HCT116 (cell line): Measurements from ENCODE around the gene MTMR10.

Experiments
- JUND ChIP-seq: IDR thresholded peaks from 2 replicates; pipeline ENCODE4 v1.6.1; 2012
- POLR2A ChIP-seq: IDR thresholded peaks from 2 replicates; pipeline ENCODE4 v1.7.0; 2011; ENCODE audit warnings: borderline replicate concordance; ENCODE audit not compliant: insufficient read depth, insufficient read length; ENCODE audit errors: extremely low read depth
- TF ChIP-seq, protein P1 (sequence below), 3 experiments: fragments of 200-600 bp in 1 of 3; sonication (generic) in 1 of 3; IDR thresholded peaks in 2 of 3; conservative IDR thresholded peaks in 1 of 3; 2 replicates each; pipeline ENCODE4 v1.5.1; 2012 to 2017; ENCODE audit warnings: low read depth in 2 of 3, low read length in 2 of 3, antibody characterized with exemption in 1 of 3, borderline replicate concordance in 1 of 3, control low read depth in 1 of 3, mild to moderate bottlenecking in 1 of 3, mixed read lengths in 1 of 3, mixed run types in 1 of 3, moderate library complexity in 1 of 3; ENCODE audit not compliant: insufficient read depth in 1 of 3

DNA sequence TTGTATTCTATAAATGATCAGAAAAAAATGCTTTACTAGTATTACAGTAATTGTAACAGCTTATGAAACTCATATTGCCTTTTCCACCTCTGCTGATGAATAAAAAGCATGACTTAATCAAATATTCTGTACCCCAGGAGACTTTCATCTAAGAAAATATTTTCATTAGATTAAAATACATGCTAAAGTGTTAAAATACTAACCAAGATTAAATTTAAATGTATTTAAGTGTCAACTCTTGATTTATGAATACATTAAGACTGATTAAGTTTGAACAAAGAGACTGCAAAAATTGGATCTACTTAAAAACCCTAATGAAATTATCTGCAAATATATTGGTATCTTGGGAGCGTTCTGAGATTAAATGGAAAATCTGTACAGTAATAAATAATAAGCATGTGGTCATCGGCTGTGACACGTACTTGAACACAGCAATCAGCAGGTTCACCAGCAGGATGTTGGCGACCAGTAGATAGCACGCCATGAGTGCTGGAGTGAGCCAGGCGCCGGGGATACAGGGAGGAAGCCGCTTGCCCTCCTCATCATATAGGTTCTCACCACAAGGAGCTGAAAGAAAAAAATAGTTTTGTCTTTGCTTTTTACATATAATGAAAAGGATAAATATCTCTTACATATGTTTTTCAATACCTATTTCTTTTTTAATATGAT is 36.6 kb upstream of the MTMR10 start:
- TF ChIP-seq, protein P1, sequence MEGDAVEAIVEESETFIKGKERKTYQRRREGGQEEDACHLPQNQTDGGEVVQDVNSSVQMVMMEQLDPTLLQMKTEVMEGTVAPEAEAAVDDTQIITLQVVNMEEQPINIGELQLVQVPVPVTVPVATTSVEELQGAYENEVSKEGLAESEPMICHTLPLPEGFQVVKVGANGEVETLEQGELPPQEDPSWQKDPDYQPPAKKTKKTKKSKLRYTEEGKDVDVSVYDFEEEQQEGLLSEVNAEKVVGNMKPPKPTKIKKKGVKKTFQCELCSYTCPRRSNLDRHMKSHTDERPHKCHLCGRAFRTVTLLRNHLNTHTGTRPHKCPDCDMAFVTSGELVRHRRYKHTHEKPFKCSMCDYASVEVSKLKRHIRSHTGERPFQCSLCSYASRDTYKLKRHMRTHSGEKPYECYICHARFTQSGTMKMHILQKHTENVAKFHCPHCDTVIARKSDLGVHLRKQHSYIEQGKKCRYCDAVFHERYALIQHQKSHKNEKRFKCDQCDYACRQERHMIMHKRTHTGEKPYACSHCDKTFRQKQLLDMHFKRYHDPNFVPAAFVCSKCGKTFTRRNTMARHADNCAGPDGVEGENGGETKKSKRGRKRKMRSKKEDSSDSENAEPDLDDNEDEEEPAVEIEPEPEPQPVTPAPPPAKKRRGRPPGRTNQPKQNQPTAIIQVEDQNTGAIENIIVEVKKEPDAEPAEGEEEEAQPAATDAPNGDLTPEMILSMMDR (IDR thresholded peaks at IDR 0.05 in 2 of 3, conservative IDR thresholded peaks at IDR 0.05 in 1 of 3; ENCODE audit: borderline replicate concordance in 1 of 3, insufficient read depth in 1 of 3, low read depth in 2 of 3, low read length in 2 of 3) = no peak
- TF ChIP-seq JUND (no peak), POLR2A (no peak)
